Cardiac muscle cell (in vitro differentiated cells and primary cell): Measurements from ENCODE around the gene SCRN1. TPM values are rescaled to one million over a fixed set of nuclear protein-coding genes. Genes with fewer than 3 reads are reported as not detected.

Experiments used
- DNase-seq, 2 donors: peaks; one replicate each; pipeline versions ENCODE4 v3.0.0 to v3.0.0-alpha.2; 2010 to 2017; ENCODE audit warnings: low read depth in 1 of 2, low spot score in 1 of 2
- H3K27ac ChIP-seq: fragments of 200-600 bp; sonication (generic); 2 replicates; pipeline ENCODE4 v1.5.1; 2016
- H3K27me3 ChIP-seq: fragments of 200-600 bp; sonication (generic); 2 replicates; pipeline ENCODE4 v1.6.0; 2016; ENCODE audit warnings: control low read depth
- H3K36me3 ChIP-seq: fragments of 200-600 bp; sonication (generic); 2 replicates; pipeline ENCODE4 v1.5.1; 2016; ENCODE audit warnings: control low read depth
- H3K4me1 ChIP-seq: fragments of 200-600 bp; sonication (generic); 2 replicates; pipeline ENCODE4 v1.8.1; 2017; ENCODE audit warnings: low read depth, mild to moderate bottlenecking, mixed run types
- H3K4me3 ChIP-seq: fragments of 200-600 bp; sonication (generic); 2 replicates; pipeline ENCODE4 v1.5.1; 2016; ENCODE audit warnings: mild to moderate bottlenecking
- H3K9me3 ChIP-seq: fragments of 200-600 bp; sonication (generic); 2 replicates; pipeline ENCODE4 v1.5.1; 2017; ENCODE audit warnings: low read depth, mild to moderate bottlenecking, control low read depth
- CTCF ChIP-seq: IDR thresholded peaks from 2 replicates; pipeline ENCODE4 v1.5.1; 2012; ENCODE audit warnings: low read depth, mild to moderate bottlenecking, low read length
- polyA plus RNA-seq: library from polyadenylated mRNA; unstranded; fragments of >200 nt; fragmentation: Nextera tagmentation; extraction: Ambion mirVana; gene quantifications from 2 replicates; pipeline ENCODE4 v1.2.1, GENCODE V29; 2016
- total RNA-seq: library from RNA; depleted of rRNA; stranded (reverse); fragments of >200 nt; gene quantifications from 2 replicates; pipeline ENCODE4 v1.2.3, GENCODE V29; 2016

Gene SCRN1
- total and polyA plus RNA-seq, 2 experiments from 2014 or later, result 34.3 to 48.2 TPM

- Histone ChIP-seq H3K4me1 (no peaks in the 10 kb centered on the region), H3K27me3 (no peaks in the 10 kb centered on the region), H3K27ac (no peak overlapping the region), H3K36me3 (peaks cover 19% of the 10 kb centered on the region), H3K9me3 (no peaks in the 10 kb centered on the region), H3K4me3 (no peak overlapping the region)
- no peak for DNase-seq
- no peak for TF ChIP-seq CTCF
These were observed 29.8 kb upstream of the SCRN1 start for GRCh38 chr7:30019387-30019786.

GRCh38 chr7:30018451-30018850, 28.9 kb upstream of the SCRN1 start:
- no peak overlapping the region for H3K4me3 ChIP-seq
- TF ChIP-seq CTCF, result no peak
- no peaks in the 10 kb centered on the region for H3K27me3 ChIP-seq
- H3K27ac ChIP-seq, result no peak overlapping the region
- H3K4me1 ChIP-seq, result no peaks in the 10 kb centered on the region
- no peak for DNase-seq
- H3K36me3 ChIP-seq, result peaks cover 28% of the 10 kb centered on the region
- H3K9me3 ChIP-seq, result no peaks in the 10 kb centered on the region

GRCh38 chr7:30012757-30013156, 23.2 kb upstream of the SCRN1 start:
- H3K4me3 ChIP-seq, result no peak overlapping the region
- no peaks in the 10 kb centered on the region for H3K27me3 ChIP-seq
- H3K9me3 ChIP-seq, result no peaks in the 10 kb centered on the region
- H3K27ac ChIP-seq, result no peak overlapping the region
- H3K4me1 ChIP-seq, result no peaks in the 10 kb centered on the region
- DNase-seq, result no peak
- no peak for TF ChIP-seq CTCF
- peaks cover 22% of the 10 kb centered on the region for H3K36me3 ChIP-seq

GRCh38 chr7:30010021-30010420, 20.4 kb upstream of the SCRN1 start:
- H3K27me3 ChIP-seq, result no peaks in the 10 kb centered on the region
- no peak for DNase-seq
- no peak overlapping the region for H3K27ac ChIP-seq
- no peak for TF ChIP-seq CTCF
- no peak overlapping the region for H3K4me3 ChIP-seq
- H3K4me1 ChIP-seq, result no peaks in the 10 kb centered on the region
- peaks cover 22% of the 10 kb centered on the region for H3K36me3 ChIP-seq
- H3K9me3 ChIP-seq, result no peaks in the 10 kb centered on the region

- Histone ChIP-seq H3K27ac (no peak overlapping the region), H3K4me1 (no peaks in the 10 kb centered on the region), H3K36me3 (no peaks in the 10 kb centered on the region), H3K27me3 (no peaks in the 10 kb centered on the region), H3K4me3 (no peak overlapping the region), H3K9me3 (no peaks in the 10 kb centered on the region)
- TF ChIP-seq CTCF, result no peak
- DNase-seq, result no peak
These were observed 15.9 kb upstream of the SCRN1 start for GRCh38 chr7:30005464-30005863.

GRCh38 chr7:30003098-30003497, 13.5 kb upstream of the SCRN1 start:
- Histone ChIP-seq H3K36me3 (no peaks in the 10 kb centered on the region), H3K4me3 (no peak overlapping the region), H3K9me3 (no peaks in the 10 kb centered on the region), H3K4me1 (no peaks in the 10 kb centered on the region), H3K27me3 (no peaks in the 10 kb centered on the region), H3K27ac (no peak overlapping the region)
- no peak for DNase-seq
- TF ChIP-seq CTCF, result no peak
